ENCODE data around the gene MAPK14.

MAPK14 gene

DNA sequence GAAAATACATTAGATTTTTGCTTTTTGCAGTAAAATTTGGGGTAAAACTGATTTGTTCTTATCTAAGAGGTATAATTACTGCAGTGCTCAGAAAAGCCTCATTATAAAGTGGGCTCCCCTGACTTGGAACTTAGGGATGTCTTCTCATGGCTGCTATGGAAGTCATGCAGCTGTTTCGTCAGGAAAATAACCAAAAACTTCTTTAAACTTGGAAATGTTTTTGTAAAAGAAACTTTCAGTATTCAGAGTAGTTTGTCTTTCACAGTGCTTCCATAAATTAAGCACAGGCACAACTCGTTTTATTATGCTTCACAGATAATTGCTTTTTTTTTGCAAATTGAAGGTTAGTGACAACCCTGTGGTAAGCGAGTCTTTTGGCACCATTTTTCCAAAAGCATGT lies 6.8 kb downstream of the MAPK14 start:
- TF ChIP-seq GABPA (IDR thresholded peaks at IDR 0.05; ENCODE audit: low read depth) (no peak), SPI1 (IDR thresholded peaks at IDR 0.05; ENCODE audit: borderline replicate concordance, low read depth) (no peak), POLR2AphosphoS5 (IDR thresholded peaks at IDR 0.05; ENCODE audit: low read depth) (no peak)
- TF ChIP-seq, protein P1, sequence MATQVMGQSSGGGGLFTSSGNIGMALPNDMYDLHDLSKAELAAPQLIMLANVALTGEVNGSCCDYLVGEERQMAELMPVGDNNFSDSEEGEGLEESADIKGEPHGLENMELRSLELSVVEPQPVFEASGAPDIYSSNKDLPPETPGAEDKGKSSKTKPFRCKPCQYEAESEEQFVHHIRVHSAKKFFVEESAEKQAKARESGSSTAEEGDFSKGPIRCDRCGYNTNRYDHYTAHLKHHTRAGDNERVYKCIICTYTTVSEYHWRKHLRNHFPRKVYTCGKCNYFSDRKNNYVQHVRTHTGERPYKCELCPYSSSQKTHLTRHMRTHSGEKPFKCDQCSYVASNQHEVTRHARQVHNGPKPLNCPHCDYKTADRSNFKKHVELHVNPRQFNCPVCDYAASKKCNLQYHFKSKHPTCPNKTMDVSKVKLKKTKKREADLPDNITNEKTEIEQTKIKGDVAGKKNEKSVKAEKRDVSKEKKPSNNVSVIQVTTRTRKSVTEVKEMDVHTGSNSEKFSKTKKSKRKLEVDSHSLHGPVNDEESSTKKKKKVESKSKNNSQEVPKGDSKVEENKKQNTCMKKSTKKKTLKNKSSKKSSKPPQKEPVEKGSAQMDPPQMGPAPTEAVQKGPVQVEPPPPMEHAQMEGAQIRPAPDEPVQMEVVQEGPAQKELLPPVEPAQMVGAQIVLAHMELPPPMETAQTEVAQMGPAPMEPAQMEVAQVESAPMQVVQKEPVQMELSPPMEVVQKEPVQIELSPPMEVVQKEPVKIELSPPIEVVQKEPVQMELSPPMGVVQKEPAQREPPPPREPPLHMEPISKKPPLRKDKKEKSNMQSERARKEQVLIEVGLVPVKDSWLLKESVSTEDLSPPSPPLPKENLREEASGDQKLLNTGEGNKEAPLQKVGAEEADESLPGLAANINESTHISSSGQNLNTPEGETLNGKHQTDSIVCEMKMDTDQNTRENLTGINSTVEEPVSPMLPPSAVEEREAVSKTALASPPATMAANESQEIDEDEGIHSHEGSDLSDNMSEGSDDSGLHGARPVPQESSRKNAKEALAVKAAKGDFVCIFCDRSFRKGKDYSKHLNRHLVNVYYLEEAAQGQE (IDR thresholded peaks at IDR 0.05; ENCODE audit: insufficient replicate concordance, low read depth), result no peak
- TF ChIP-seq, protein P2, sequence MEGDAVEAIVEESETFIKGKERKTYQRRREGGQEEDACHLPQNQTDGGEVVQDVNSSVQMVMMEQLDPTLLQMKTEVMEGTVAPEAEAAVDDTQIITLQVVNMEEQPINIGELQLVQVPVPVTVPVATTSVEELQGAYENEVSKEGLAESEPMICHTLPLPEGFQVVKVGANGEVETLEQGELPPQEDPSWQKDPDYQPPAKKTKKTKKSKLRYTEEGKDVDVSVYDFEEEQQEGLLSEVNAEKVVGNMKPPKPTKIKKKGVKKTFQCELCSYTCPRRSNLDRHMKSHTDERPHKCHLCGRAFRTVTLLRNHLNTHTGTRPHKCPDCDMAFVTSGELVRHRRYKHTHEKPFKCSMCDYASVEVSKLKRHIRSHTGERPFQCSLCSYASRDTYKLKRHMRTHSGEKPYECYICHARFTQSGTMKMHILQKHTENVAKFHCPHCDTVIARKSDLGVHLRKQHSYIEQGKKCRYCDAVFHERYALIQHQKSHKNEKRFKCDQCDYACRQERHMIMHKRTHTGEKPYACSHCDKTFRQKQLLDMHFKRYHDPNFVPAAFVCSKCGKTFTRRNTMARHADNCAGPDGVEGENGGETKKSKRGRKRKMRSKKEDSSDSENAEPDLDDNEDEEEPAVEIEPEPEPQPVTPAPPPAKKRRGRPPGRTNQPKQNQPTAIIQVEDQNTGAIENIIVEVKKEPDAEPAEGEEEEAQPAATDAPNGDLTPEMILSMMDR (IDR thresholded peaks at IDR 0.05; ENCODE audit: insufficient read depth, low read length), result no peak
- H3K27me3 ChIP-seq (ENCODE audit: insufficient read depth, poor library complexity, severe bottlenecking), result no peaks in the 10 kb centered on the region
- no peak overlapping the region for H3K4me3 ChIP-seq (replicated peaks; ENCODE audit: insufficient read depth, low read length)
- no peak for DNase-seq (ENCODE audit: low read depth in 1 of 2, low spot score in 1 of 2)
- H3K27ac ChIP-seq (replicated peaks), result no peak overlapping the region

DNA sequence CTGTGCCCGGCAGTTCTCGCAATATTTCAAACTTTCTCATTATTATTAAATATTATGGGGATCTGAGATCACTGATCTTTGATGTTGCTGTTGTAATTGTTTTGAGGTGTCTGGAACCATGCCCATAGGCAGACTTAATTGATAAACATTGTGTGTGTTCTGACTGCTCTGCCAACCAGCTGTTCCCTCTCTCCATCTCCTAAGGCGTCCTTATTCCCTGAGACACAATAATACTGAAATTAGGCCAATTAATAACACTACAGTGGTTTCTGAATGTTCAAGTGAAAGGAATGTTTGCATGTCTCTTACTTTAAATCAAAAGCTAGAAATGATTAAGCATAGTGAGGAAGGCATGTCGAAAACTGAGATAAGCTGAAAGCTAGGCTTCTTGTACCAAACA lies 7.6 kb downstream of the MAPK14 start:
- TF ChIP-seq POLR2AphosphoS5 (IDR thresholded peaks at IDR 0.05; ENCODE audit: low read depth), result no peak
- TF ChIP-seq, protein P2 (IDR thresholded peaks at IDR 0.05; ENCODE audit: insufficient read depth, low read length), result no peak
- no peak for TF ChIP-seq SPI1 (IDR thresholded peaks at IDR 0.05; ENCODE audit: borderline replicate concordance, low read depth)
- TF ChIP-seq, protein P1 (IDR thresholded peaks at IDR 0.05; ENCODE audit: insufficient replicate concordance, low read depth), result no peak
- TF ChIP-seq GABPA (IDR thresholded peaks at IDR 0.05; ENCODE audit: low read depth), result no peak
- H3K4me3 ChIP-seq (replicated peaks; ENCODE audit: insufficient read depth, low read length), result no peak overlapping the region
- no peak overlapping the region for H3K27ac ChIP-seq (replicated peaks)
- H3K27me3 ChIP-seq (ENCODE audit: insufficient read depth, poor library complexity, severe bottlenecking), result no peaks in the 10 kb centered on the region
- no peak for DNase-seq (ENCODE audit: low read depth in 1 of 2, low spot score in 1 of 2)

DNA sequence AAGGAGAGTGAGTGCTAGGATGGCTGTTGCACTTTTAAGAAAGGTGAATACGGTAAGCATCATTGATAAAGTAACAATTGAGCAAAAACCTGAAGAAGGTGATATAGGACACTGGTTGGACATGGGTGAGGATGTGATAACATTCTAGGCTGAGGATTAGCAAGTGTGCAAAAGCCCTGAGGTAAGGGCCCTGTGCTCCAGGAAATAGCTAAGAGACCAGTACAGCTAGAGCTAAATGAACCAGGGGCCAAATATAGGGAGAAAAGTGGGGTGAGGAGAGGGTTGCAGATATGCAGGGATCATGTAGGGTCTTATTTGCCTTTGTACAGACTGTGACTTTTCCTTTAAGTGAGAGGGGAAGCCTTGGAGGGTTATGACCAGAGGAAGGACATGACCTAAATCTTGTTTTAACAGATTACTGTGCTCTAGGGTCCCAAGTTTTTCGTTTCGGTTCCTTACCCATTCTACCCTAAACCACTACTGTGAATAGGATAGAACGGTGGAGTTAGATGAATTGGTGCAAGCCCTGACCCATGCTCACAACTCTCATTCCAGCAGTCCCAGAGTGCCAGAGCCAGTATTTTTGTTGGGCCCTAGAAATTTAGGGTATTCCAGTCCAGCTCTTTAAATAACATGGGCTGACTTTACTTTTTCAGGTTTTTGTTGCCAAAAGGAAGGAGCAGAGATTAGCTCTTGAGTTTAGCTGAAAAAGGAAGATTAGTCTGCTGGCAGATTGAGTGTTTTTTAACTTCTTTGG lies 10.7 kb downstream of the MAPK14 start:
- TF ChIP-seq, protein P2 (IDR thresholded peaks at IDR 0.05; ENCODE audit: insufficient read depth, low read length), result no peak
- Histone ChIP-seq H3K4me3 (replicated peaks; ENCODE audit: insufficient read depth, low read length) (no peak overlapping the region), H3K27ac (replicated peaks) (no peak overlapping the region), H3K27me3 (ENCODE audit: insufficient read depth, poor library complexity, severe bottlenecking) (no peaks in the 10 kb centered on the region)
- DNase-seq (ENCODE audit: low read depth in 1 of 2, low spot score in 1 of 2), result no peak

DNA sequence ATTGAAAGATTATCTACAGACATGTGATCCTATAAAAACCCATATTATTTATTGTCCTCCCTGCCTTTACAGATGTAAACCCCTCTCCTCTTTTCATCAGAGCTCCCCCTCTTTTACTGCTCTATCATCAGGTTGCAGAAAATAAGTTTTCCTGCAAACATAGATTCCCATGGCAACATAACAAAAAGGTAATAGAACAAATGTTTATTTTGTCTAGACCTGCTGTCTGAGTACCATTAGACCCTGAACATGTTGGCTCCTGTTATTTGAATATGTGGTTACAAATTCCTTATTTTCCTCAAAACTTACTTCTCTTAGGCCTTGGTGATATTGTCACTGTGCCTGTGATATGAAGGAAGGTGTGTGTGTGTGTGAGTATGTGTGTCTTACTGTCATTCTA lies 11.5 kb downstream of the MAPK14 start:
- TF ChIP-seq, protein P1 (IDR thresholded peaks at IDR 0.05; ENCODE audit: insufficient replicate concordance, low read depth), result no peak
- DNase-seq (ENCODE audit: low read depth in 1 of 2, low spot score in 1 of 2), result no peak
- H3K27ac ChIP-seq (replicated peaks), result no peak overlapping the region
- H3K4me3 ChIP-seq (replicated peaks; ENCODE audit: insufficient read depth, low read length), result no peak overlapping the region
- no peaks in the 10 kb centered on the region for H3K27me3 ChIP-seq (ENCODE audit: insufficient read depth, poor library complexity, severe bottlenecking)
